Right hindlimb (tissue), 1 donor: ENCODE results near the gene ELAVL4.

Experiments used
- DNase-seq: peaks from one replicate; pipeline ENCODE4 v3.0.0-alpha.2; 2018

ELAVL4 gene

GRCh38 chr1:50108497-50109059, at the start of gene ELAVL4:
TSS of gene ELAVL4 (plus strand) at chr1:50108920. CDS start at chr1:50109190, 270 bp downstream.
- DNase-seq: no peak

GRCh38 chr1:50060279-50060678, 48.4 kb upstream of the ELAVL4 start:
- no peak for DNase-seq

DNA sequence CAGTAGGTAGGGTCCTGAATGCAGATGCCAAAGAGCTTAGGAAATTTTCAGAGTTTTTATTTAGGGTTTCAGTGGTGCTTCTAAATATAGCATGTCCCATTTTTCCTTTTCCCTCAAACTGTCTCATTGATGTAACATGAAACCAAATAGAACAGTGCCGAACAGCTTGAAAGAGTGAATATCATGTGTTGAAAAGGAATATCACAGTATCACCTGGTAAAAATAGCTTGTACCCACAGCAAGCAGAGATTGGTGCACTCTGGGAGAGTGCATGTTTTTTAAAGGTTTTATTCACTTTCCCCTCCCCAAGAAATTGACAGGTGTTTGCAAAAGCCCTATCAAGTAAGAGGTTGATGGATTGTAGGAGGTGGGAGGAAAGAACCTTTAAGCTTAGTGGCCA, 41.9 kb upstream of the ELAVL4 start:
- no peak for DNase-seq

- DNase-seq: no peak
These were observed 33.8 kb upstream of the ELAVL4 start for GRCh38 chr1:50074931-50075330.

DNA sequence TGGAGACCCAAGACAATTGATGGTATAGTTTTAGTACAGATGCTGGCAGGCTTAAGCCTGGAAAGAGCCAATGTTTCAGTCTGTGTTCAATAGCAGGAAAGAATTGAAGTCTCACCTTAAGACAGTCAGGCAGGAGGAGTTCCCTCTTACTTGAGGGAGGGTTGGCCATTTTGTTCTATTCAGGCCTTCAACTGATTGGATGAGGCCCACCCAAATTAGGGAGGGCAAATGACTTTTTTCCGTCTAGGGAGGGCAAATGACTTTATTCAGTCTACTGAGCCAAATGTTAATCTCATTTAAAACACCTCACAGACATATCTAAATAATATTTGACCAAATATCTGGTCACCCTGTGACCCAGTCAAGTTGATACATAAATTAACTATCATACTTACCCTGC, 31.4 kb upstream of the ELAVL4 start:
- DNase-seq: no peak

DNA sequence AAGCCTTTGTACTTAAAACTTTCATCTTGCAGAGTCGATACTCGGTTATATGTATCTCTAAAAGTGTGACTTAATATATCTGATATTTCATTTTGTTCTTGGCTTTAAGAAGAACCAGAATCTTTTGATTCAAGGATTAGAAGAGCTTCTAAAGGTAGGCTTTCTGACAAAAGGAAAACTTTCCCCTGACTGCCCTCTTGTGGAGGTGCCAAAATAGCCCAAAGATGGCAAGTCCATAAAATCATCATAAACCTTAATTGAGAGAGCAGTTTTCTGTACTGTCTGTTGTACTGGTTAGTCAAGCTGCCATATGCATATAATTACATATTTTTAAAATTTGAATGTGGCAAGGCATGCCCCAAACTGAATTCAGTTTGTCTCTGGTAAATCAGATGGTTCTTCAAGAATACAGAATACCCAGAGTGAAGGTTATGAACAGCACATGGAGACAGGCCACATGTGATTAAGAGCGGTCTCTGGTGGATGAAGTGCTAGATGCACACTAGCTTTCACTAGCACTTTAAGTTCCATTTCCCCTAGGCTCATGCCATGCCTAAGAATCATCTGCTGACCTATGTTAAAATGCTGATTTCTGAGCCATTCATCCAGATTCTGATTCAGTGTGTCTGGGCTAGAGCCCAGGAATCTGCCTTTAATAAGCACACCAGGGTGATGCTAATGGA, 27.7 kb upstream of the ELAVL4 start:
- DNase-seq: no peak

DNA sequence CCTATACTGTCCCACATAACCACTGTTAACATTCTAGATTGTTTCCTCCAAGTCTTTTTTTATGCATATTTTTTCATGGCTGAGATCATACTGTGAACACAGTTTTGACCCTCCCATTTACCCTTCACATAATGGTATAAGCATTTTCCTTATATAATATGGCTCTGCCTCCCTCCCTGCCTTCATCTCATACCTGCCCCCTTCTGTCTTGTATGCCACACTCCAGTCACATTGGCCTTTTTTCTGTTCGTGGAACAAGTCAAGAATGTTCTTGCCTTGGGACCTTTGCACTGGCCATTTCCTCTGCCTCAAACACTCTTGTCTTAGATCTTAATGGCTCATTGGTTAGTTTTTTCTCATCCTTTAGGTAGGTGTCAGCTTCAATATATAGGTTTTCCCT, 24.3 kb upstream of the ELAVL4 start:
- no peak for DNase-seq

DNA sequence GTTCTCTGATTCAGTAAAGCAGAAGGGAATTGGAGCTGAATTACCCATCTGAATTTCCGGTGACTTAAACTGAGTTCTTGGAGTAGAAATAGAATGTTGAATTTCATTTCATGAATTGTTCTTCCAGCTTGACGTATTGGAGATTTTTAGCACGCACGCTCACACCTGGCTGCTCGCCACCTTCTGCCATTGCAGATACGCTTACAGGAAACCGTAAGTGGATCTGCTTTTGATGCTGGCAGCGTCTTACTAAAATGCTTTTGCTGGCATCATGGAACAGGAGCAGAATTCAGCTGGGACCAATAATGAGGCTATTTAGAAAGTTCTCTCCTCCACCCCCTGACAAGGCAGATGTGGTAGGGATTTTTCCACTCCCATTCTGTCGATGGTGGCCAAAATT, 17.7 kb upstream of the ELAVL4 start:
- no peak for DNase-seq

- no peak for DNase-seq
These were observed 13.0 kb upstream of the ELAVL4 start for GRCh38 chr1:50095716-50096115.

DNA sequence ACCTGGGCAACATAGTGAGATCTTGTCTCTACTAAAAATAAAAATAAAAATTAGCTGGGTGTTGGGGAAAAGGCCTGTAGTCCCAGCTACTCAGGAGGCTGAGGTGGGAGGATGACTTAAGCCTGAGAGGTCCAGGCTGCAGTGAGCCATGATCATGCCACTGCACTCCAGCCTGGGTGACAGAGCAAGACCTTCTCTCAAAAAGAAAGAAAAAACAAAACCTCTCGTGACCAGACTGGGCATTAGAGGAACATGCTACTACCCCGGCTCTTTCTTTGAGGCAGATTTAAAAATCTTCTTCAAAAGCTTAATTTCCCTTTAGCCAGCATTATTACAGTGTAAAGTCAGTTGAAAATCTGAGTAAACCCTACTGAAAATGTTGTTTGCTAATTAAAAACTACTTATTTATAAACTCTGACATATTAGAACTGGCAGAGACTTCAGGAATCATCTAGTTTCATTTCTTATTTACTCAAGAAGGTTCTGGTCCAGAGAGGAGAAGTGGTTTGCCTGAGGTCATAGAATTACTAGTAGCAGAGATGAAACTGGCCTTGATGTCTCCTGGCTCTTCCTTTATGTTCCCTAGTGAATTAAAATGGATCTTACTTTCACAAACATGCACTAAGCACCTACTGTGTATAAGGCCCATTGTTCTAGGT, 11.6 kb upstream of the ELAVL4 start:
- DNase-seq: no peak

DNA sequence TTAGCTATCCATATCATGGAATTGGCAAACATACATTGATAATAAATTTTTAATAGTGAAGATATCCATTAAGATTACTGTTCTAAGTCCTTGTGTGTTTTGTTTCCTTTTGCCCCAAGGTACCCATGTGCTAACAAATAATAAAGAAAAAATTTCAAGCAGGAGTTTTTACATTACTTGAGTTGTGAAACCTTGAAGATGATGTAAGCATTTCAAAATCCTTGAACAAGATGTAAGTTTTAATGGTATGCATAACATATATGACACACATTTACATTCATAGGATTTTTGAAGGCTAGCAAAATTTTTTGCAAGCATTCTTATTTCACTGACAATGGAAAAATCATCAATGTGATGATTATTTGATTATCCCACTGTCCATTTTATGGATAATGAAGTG, 10.9 kb upstream of the ELAVL4 start:
- DNase-seq: no peak

DNA sequence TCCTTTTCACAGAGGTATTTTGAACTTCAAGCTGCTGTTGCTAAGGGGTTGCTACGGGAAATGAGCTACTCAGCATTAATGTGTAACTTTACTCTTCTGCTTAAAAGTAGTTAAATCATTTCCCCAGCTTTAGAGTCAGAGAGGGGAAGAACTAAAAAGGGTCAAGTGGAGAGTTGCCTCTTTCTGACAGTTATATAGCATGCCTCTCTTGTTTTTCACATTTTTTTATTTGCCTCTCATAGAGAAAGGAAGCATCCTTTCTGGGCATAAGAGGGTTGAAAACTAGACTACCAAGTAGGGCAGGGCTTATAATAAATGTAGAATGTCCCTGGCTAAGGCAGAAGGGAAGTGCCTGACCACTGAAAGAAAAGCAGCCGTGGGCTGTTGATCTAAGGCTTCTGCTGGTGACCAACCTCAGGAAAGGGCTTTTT, 10.1 kb upstream of the ELAVL4 start:
- no peak for DNase-seq

DNA sequence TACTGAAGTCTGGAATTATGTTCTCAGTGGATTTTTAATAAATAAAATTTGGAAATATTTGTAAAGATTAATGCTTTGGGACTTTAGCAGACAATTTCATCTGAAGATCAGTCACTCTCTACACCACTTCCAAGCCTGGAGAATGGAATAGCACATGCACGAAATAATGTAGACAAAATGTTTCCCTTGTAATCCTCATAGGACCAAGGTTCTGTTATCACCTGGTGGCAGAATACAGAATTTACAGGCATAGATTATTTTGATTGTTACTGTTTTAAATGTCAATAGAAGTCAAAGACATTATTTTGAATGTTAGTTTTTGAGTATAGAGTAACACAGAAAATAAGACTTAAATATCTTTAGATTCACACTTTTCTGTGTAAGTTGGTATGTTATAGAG, 9.1 kb upstream of the ELAVL4 start:
- no peak for DNase-seq

DNA sequence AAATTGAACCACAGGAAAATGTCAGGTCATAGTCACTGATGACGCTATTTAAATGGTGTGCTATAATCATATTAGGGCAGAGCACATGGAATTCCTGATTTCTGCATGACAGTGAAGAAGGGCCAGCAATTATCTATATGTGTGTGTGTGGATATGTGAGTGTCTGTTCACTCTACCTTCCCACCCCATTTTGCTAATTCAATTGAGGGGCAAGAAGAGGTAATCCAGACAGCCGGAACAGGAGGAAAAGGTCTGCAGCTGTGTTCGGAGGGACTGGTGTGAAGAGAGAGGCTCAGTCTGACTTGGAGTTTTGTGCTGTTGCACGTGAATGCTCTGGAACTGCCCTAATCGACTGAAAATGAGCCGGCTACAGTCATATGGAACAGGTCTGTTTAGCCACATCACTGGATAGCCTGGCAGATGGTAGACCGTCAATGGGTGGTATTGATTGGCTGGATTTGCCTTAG, 5.1 kb upstream of the ELAVL4 start:
- no peak for DNase-seq

DNA sequence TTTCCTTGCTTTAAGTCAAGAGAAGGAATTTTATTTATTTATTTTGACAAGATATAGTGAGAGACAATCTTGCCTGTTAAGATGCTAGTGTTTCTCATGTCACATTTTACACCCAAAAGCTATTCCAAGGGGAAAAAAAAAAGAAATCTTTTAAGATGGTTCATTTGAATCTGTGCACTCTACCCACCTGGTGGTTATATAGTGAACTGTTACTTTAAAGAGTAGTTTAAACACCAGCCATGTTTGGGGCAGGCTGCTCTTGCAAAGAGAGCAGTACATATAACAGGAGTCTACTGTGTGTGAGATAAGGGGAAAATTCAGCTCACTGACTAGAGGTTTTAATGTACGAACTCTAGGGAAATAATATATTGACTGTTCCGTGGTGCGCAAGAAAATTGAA, 3.3 kb upstream of the ELAVL4 start:
- no peak for DNase-seq

GRCh38 chr1:50106095-50106761, 2.5 kb upstream of the ELAVL4 start:
- no peak for DNase-seq

DNA sequence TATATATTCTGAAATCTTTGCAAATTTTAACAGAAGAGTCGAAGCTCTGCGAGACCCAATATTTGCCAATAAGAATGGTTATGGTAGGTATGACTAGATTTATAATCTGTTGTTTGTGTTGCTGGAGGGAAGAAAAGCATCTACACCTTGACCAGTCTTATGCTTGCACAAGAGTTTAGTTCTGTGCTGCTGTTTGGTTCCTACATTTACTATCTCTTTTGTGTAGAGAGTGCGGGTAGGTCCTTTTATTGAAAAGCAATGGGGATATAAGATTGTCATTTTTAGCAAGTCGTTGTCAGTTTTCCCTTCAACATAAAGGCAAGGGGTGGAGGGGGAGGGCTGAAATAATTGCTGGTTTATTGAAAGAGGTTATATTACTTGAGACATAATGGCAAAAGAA, 396 bp downstream of the ELAVL4 start:
- DNase-seq: no peak

GRCh38 chr1:50109647-50110075, 941 bp downstream of the ELAVL4 start:
- peak; percentile 17 for DNase-seq

DNA sequence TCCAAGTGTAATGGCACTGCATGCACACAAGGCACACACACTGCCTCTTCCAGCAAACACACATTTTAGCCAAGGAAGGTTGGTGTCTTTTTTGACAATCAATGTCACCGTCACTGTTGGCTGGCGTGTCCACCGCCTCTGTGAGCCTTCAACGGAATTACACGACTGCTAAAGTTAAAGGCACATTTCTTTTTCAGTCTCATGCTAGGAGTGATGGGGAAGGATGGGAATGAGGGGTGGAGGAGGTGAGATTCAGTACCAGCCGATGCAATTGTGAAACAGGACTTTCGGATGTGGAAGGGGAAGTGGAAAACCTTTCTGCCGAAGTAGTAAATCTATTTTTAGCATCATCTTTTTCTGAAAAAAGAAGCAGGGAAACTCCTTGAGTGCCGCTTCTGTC, 1.4 kb downstream of the ELAVL4 start:
- DNase-seq: no peak

- no peak for DNase-seq
These were observed 1.9 kb downstream of the ELAVL4 start for GRCh38 chr1:50110656-50111055.

DNA sequence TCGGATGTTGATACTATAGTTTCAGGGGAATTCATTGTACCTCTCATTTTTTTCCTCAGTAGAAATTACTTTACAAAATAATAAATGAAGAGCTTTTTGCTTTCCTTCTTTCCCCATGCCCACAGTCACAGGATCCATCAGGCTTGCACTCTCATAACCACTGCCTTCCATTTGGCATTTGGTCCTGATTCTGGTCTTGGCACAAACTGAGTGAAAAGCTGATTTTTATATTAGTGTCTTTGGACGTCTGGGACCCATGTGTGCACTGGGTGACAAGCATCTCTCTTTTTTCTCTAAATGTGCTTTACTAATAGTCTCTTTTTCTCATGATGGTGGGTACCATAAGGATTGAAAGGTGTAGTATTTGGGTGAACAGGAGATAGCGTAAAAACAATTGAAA, 2.8 kb downstream of the ELAVL4 start:
- no peak for DNase-seq

- DNase-seq: no peak
These were observed 3.5 kb downstream of the ELAVL4 start for GRCh38 chr1:50112193-50112592.

DNA sequence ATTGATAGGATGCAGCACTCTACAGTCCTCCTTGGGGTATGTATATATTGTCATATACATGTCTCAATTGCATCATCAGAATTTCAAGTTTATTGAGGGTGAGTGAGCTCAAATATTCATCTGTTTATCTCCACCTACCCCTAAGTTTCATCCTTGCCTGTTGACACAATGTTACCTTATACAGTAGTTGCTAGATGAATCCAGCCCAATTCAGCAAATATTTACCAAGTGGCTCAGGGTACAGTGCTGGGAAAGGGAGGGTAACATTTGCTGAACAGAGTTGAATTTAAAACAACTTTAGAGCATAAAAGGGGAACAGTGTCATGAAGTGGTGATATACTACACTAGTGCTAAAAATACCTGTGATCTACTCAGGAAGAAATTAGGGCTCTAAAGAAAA, 14.4 kb downstream of the ELAVL4 start:
- no peak for DNase-seq
